Neural progenitor cell (in vitro differentiated cells): Measurements from ENCODE around the gene ZNF747.
"Not testable (repeated sequence)": the region's sequence is repeated elsewhere in the genome, so short reads cannot be mapped to it uniquely, and the experiment has no call there.

Source experiments
- CTCF ChIP-seq: fragments of 200-600 bp; sonication (generic); IDR thresholded peaks from 2 replicates; pipeline ENCODE4 v1.5.1; 2017; ENCODE audit warnings: antibody characterized with exemption, mild to moderate bottlenecking
- EZH2 ChIP-seq: fragments of 200-600 bp; sonication (generic); IDR thresholded peaks from 2 replicates; pipeline ENCODE4 v1.6.1; 2017; ENCODE audit warnings: antibody characterized with exemption, mild to moderate bottlenecking, moderate library complexity

- not testable (repeated sequence) for TF ChIP-seq EZH2, CTCF
These were observed 1.9 kb upstream of the ZNF747 start for GRCh38 chr16:30536391-30537024.
